ENCODE data around the gene CPZ.

DNA sequence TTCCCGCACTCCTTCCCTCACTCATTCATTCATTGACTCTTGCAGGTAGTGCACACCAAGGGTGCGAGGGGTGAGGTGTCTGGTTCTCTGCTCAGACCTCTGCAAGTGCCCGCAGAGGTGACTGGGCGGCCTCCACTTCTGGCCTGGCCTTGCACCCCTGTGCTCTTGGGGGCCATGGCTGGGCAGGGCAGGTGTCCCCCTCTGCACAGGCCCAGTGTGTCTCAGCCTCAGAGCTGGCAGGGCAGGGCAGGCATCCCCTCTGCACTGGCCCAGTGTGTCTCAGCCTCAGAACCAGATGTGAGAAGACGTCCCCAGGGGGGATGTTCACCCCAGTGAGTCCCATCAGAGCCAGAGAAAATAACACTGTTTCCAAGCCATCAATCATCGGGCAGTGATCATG, 16.8 kb downstream of the CPZ start:
- TF ChIP-seq, protein P1, sequence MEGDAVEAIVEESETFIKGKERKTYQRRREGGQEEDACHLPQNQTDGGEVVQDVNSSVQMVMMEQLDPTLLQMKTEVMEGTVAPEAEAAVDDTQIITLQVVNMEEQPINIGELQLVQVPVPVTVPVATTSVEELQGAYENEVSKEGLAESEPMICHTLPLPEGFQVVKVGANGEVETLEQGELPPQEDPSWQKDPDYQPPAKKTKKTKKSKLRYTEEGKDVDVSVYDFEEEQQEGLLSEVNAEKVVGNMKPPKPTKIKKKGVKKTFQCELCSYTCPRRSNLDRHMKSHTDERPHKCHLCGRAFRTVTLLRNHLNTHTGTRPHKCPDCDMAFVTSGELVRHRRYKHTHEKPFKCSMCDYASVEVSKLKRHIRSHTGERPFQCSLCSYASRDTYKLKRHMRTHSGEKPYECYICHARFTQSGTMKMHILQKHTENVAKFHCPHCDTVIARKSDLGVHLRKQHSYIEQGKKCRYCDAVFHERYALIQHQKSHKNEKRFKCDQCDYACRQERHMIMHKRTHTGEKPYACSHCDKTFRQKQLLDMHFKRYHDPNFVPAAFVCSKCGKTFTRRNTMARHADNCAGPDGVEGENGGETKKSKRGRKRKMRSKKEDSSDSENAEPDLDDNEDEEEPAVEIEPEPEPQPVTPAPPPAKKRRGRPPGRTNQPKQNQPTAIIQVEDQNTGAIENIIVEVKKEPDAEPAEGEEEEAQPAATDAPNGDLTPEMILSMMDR (IDR thresholded peaks at IDR 0.05; ENCODE audit: low read length): no peak
- no peak for TF ChIP-seq EZH2 (IDR thresholded peaks at IDR 0.05; ENCODE audit: borderline replicate concordance, low read length)

All from OCI-LY1 (cell line).